ENCODE results near the gene MAP1LC3A.
A peak's percentile ranks its signal among the peaks of the same experiment; 100 is the strongest.

The MAP1LC3A gene

DNA sequence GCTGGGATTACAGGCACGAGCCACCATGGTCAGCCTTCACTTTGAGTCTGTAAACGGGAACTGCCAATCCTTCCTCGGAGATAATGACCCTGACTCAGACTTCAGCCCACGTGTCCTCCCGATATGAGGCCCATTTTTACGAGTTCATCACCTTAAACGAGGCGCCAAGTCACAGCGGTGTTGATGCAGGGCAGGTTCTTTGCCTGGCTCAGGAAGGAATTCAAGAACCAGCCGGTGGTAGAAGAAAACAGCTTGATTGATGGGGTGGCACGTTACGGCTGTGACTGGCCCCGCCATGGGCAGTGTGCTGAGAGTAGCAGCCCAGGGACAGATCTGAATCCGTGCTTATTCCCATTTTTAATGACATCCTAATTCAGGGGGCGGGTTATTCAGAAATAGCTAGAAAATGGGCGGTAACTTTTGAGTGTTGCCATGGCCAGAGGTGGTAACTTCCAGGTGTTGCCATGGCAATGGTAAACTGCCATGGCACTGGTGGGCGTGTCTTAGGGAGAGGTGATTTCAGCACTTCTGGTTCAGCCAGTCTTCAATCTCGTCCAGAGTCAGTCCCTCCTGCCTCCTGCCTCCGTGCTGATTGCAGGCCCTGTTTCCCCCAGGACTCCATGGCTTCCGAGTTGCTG lies 9.1 kb upstream of the MAP1LC3A start:
- TF ChIP-seq, protein P1, sequence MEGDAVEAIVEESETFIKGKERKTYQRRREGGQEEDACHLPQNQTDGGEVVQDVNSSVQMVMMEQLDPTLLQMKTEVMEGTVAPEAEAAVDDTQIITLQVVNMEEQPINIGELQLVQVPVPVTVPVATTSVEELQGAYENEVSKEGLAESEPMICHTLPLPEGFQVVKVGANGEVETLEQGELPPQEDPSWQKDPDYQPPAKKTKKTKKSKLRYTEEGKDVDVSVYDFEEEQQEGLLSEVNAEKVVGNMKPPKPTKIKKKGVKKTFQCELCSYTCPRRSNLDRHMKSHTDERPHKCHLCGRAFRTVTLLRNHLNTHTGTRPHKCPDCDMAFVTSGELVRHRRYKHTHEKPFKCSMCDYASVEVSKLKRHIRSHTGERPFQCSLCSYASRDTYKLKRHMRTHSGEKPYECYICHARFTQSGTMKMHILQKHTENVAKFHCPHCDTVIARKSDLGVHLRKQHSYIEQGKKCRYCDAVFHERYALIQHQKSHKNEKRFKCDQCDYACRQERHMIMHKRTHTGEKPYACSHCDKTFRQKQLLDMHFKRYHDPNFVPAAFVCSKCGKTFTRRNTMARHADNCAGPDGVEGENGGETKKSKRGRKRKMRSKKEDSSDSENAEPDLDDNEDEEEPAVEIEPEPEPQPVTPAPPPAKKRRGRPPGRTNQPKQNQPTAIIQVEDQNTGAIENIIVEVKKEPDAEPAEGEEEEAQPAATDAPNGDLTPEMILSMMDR (conservative IDR thresholded peaks at IDR 0.05; ENCODE audit: low read length) = no peak
- no peak for DNase-seq (ENCODE audit: low read depth)
- no peak overlapping the region for H3K4me3 ChIP-seq (ENCODE audit: low read length)

- no peak for DNase-seq (ENCODE audit: low read depth)
- TF ChIP-seq, protein P1 (conservative IDR thresholded peaks at IDR 0.05; ENCODE audit: low read length) = no peak
- no peak overlapping the region for H3K4me3 ChIP-seq (ENCODE audit: low read length)
Measured at GRCh38 chr20:34549929-34550305, 8.6 kb upstream of the MAP1LC3A start.

DNA sequence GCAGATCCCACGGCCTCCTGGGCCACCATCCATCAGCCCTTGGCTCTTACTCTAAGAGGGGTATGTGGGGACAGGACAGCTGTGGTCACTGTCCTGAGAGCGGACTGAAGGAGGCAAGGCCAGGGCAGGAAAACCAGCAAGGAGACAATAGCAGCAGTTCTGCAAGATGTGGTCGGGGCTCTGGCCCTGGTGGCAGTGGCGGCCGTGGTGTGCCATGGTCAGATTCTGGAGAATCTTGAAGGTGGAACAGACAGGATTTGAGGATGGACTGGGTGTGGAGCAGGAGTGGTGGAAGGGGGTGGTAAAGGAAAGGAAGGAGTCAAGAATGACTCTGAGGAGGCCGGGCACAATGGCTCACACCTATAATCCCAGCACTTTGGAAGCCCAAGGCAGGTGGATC lies 5.9 kb upstream of the MAP1LC3A start:
- no peak overlapping the region for H3K4me3 ChIP-seq (ENCODE audit: low read length)
- no peak for DNase-seq (ENCODE audit: low read depth)
- TF ChIP-seq, protein P1 (conservative IDR thresholded peaks at IDR 0.05; ENCODE audit: low read length) = no peak

GRCh38 chr20:34553366-34553867 lies 5.1 kb upstream of the MAP1LC3A start:
- H3K4me3 ChIP-seq (ENCODE audit: low read length) = no peak overlapping the region
- TF ChIP-seq, protein P1 (conservative IDR thresholded peaks at IDR 0.05; ENCODE audit: low read length) = no peak
- no peak for DNase-seq (ENCODE audit: low read depth)

DNA sequence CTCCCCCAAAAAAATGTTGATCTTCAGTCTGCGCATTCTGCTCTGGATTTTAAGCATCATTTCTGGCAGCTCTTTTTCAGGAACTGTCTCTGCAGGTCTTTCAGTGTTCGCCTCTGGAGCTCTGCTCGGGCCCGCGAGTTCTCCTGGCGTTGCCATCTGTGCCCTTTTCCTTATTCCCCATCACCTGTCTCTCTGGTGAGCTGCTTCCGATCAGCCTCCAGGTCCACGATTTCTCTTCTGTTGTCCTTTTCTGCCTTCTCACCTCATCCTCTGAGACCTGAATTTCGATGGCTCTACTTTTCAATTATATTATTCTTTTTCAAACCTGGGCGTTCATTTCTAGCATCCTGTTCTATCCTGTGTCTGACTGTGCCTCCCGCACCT lies 590 bp upstream of the MAP1LC3A start:
- no peak for DNase-seq (ENCODE audit: low read depth)
- TF ChIP-seq, protein P1 (conservative IDR thresholded peaks at IDR 0.05; ENCODE audit: low read length) = no peak
- H3K4me3 ChIP-seq (ENCODE audit: low read length) = peak overlapping the region; percentile 81

- H3K4me3 ChIP-seq (ENCODE audit: low read length) = peak overlapping the region; percentile 81
- TF ChIP-seq, protein P1 (conservative IDR thresholded peaks at IDR 0.05; ENCODE audit: low read length) = peak; percentile 7; the same call in 1 of the 2 replicates
- DNase-seq (ENCODE audit: low read depth) = no peak
Measured at GRCh38 chr20:34559311-34560140, 1.0 kb downstream of the MAP1LC3A start.

DNA sequence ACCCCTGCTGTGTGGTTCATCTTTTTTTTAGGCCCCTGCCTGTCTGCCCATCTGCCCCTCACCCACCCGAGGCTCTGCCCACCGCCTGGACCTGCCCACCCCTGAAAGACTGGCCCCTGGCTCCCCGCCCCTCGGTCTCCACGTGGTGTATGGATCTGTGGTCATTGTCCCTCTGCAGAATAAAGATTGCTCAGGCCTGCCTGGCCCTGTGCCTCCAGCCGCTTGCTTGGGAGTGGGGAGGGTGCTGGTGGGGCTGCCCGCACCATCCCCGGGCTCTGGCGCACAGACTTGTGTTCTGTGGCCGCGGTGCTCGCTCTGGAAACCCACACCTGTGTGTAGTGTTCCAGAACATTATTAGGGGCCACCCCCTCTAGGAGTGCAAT lies 1.6 kb downstream of the MAP1LC3A start:
- DNase-seq (ENCODE audit: low read depth) = no peak
- no peak overlapping the region for H3K4me3 ChIP-seq (ENCODE audit: low read length)
- TF ChIP-seq, protein P1 (conservative IDR thresholded peaks at IDR 0.05; ENCODE audit: low read length) = no peak
